ENCODE measurements around the gene TNNI3K. TPM values are rescaled to one million over a fixed set of nuclear protein-coding genes. Genes with fewer than 3 reads are reported as not detected.

TNNI3K gene
- polyA plus RNA-seq, 1 donor from 2014 or later, result 3.5 TPM

- TF ChIP-seq TAF1 (IDR thresholded peaks at IDR 0.05; ENCODE audit: low read depth) (no peak), EZH2 (IDR thresholded peaks at IDR 0.05; ENCODE audit: borderline replicate concordance, insufficient read depth, low read length, poor library complexity, severe bottlenecking) (no peak), EP300 (conservative IDR thresholded peaks at IDR 0.05; ENCODE audit: poor library complexity, severe bottlenecking) (peak; percentile 14), REST (IDR thresholded peaks at IDR 0.05; ENCODE audit: borderline replicate concordance) (peak; percentile 79), POLR2AphosphoS5 (IDR thresholded peaks at IDR 0.05) (no peak)
- H2AFZ ChIP-seq (ENCODE audit: low read depth, low read length), result no peak overlapping the region
Measured at GRCh38 chr1:74522148-74522547, 287.0 kb downstream of the TNNI3K start.

GRCh38 chr1:74523873-74524480 lies 288.8 kb downstream of the TNNI3K start:
- Histone ChIP-seq H2AFZ (ENCODE audit: low read depth, low read length) (no peak overlapping the region), H3K4me3 (ENCODE audit: low read length) (no peak overlapping the region), H3K9ac (ENCODE audit: low read length) (no peak overlapping the region), H3K79me2 (replicated peaks; ENCODE audit: insufficient read depth, low read length) (no peaks in the 10 kb centered on the region), H3K27me3 (ENCODE audit: insufficient read depth, low read depth, low read length) (no peaks in the 10 kb centered on the region), H4K20me1 (ENCODE audit: insufficient read depth) (no peaks in the 10 kb centered on the region), H3K9me3 (ENCODE audit: low read length) (no peaks in the 10 kb centered on the region), H3K4me2 (ENCODE audit: low read length) (no peak overlapping the region), H3K9me2 (ENCODE audit: insufficient read depth, low read length) (no peaks in the 10 kb centered on the region), H3K36me3 (ENCODE audit: insufficient read depth, low read length) (no peaks in the 10 kb centered on the region), H3K27ac (ENCODE audit: low read length) (no peak overlapping the region), H3F3A (ENCODE audit: insufficient read depth, low read length, poor library complexity, severe bottlenecking) (no peaks in the 10 kb centered on the region)
- TF ChIP-seq EZH2 (IDR thresholded peaks at IDR 0.05; ENCODE audit: borderline replicate concordance, insufficient read depth, low read length, poor library complexity, severe bottlenecking) (no peak), TAF1 (IDR thresholded peaks at IDR 0.05; ENCODE audit: low read depth) (no peak), REST (IDR thresholded peaks at IDR 0.05; ENCODE audit: borderline replicate concordance) (no peak), RAD21 (conservative IDR thresholded peaks at IDR 0.05) (no peak), POLR2AphosphoS5 (IDR thresholded peaks at IDR 0.05) (no peak)

More at GRCh38 chr1:74522148-74522547, 287.0 kb downstream of the TNNI3K start:
- no peaks in the 10 kb centered on the region for H3K27me3 ChIP-seq (ENCODE audit: insufficient read depth, low read depth, low read length)
- peak overlapping the region; percentile 47 for H3K4me3 ChIP-seq (ENCODE audit: low read length)
- no peaks in the 10 kb centered on the region for H3K79me2 ChIP-seq (replicated peaks; ENCODE audit: insufficient read depth, low read length)
- H3K9me3 ChIP-seq (ENCODE audit: low read length), result no peaks in the 10 kb centered on the region
- peak overlapping the region; percentile 20 for H3K4me2 ChIP-seq (ENCODE audit: low read length)
- H4K20me1 ChIP-seq (ENCODE audit: insufficient read depth), result no peaks in the 10 kb centered on the region
- H3K27ac ChIP-seq (ENCODE audit: low read length), result peak overlapping the region; percentile 51
- H3F3A ChIP-seq (ENCODE audit: insufficient read depth, low read length, poor library complexity, severe bottlenecking), result no peaks in the 10 kb centered on the region
- H3K9ac ChIP-seq (ENCODE audit: low read length), result no peak overlapping the region
- H3K9me2 ChIP-seq (ENCODE audit: insufficient read depth, low read length), result no peaks in the 10 kb centered on the region
- no peaks in the 10 kb centered on the region for H3K36me3 ChIP-seq (ENCODE audit: insufficient read depth, low read length)

Data from neural cell (in vitro differentiated cells).